ENCODE measurements around the gene SIMC1.

DNA sequence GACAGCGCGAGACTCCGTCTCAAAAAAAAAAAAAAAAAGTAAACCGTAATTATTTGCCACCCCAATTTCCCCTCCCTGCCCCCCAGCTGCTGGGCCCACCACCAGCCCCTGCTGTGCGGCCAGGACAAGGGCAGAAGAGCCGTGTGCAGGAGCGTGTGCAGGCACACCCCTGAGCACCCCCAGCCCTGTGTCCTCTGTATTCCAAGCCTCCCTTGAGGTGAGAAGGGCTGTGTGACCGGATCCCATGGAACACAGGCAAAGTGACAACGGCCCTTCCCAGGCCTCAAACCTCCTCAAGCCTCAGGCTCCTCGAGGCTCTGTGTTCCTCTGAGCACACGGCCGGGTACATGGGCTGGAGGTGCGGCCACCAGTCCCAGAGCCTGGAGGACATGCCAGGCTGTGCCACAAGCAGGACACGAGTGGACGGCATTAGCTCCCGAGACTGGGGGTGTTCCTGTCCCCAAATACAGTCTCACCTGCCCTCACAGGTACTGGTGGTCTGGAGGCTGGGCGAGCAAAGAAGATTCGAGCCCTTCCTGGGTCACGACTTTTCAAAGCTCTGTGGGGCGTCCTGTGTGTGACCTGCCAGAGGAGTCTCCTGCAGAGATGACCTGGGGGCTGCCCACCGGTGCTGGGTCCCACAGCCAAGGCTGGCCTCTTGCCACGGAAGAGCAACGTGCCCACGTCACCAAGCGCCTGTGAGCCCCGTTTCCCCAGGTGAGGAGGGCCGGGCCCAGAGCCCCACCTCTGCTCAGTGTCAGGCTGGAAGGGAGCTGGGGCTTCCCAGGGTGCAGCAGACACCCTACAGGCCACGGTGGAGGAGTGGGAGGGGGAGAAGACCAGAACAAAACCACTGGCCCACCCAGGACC lies 47.1 kb upstream of the SIMC1 start:
- TF ChIP-seq POLR2A (IDR thresholded peaks at IDR 0.05; ENCODE audit: low read depth, low read length): no peak
- TF ChIP-seq SPI1 (IDR thresholded peaks at IDR 0.05; ENCODE audit: low read depth, low read length): no peak
- TF ChIP-seq POLR2AphosphoS5 (IDR thresholded peaks at IDR 0.05; ENCODE audit: low read depth, low read length): no peak
- no peak for TF ChIP-seq TAF1 (IDR thresholded peaks at IDR 0.05; ENCODE audit: low read depth, low read length)
